GM12878 (cell line): Measurements from ENCODE around the gene DDC.

ENCODE experiments used
- CTCF ChIP-seq, 3 experiments: IDR thresholded peaks in 2 of 3; conservative IDR thresholded peaks in 1 of 3; 2 replicates each; pipeline ENCODE4 v1.5.1; 2011; ENCODE audit warnings: low read depth in 3 of 3, low read length in 3 of 3, mild to moderate bottlenecking in 3 of 3, control low read depth in 2 of 3, moderate library complexity in 2 of 3, inconsistent platforms in 1 of 3, mixed read lengths in 1 of 3; ENCODE audit not compliant: control insufficient read depth in 2 of 3, insufficient read depth in 1 of 3; ENCODE audit errors: extremely low read depth in 1 of 3
- ESRRA ChIP-seq: IDR thresholded peaks from 2 replicates; pipeline ENCODE4 v1.6.1; 2012; ENCODE audit warnings: mild to moderate bottlenecking, low read length, improper control_type of control experiment
- POLR2AphosphoS5 ChIP-seq: IDR thresholded peaks from 2 replicates; pipeline ENCODE4 v1.6.1; 2011; ENCODE audit warnings: mild to moderate bottlenecking, low read length, inconsistent platforms
- SPI1 ChIP-seq: IDR thresholded peaks from 2 replicates; pipeline ENCODE4 v1.6.1; 2011; ENCODE audit warnings: low read depth, mild to moderate bottlenecking, low read length, moderate library complexity, borderline replicate concordance; ENCODE audit not compliant: insufficient read depth

GRCh38 chr7:50537417-50537816 is 27.8 kb downstream of the DDC start:
- no peak for TF ChIP-seq SPI1
- no peak for TF ChIP-seq POLR2AphosphoS5
- no peak for TF ChIP-seq CTCF (IDR thresholded peaks at IDR 0.05 in 2 of 3, conservative IDR thresholded peaks at IDR 0.05 in 1 of 3; ENCODE audit: control insufficient read depth in 2 of 3, extremely low read depth in 1 of 3, insufficient read depth in 1 of 3, low read depth in 3 of 3, low read length in 3 of 3)
- TF ChIP-seq ESRRA: no peak
